Measurements from ENCODE around the gene MRPS21. TPM values are rescaled to one million over a fixed set of nuclear protein-coding genes. Genes with fewer than 3 reads are reported as not detected.

Gene MRPS21
- total RNA-seq, 1 donor from 2014 or later = 45.9 TPM

- no peak for ATAC-seq
- no peak overlapping the region for H3K27ac ChIP-seq
Measured at GRCh38 chr1:150262388-150263320, 31.0 kb upstream of the MRPS21 start.

GRCh38 chr1:150263549-150263948 is 30.1 kb upstream of the MRPS21 start:
- intact Hi-C loops (cut with DNase I) = no loop called here
- ATAC-seq = no peak
- H3K9me3 ChIP-seq = no peaks in the 10 kb centered on the region

More at GRCh38 chr1:150262388-150263320, 31.0 kb upstream of the MRPS21 start:
- Histone ChIP-seq H3K4me1 (peaks cover 9% of the 10 kb centered on the region), H3K27me3 (ENCODE audit: low read depth) (peaks cover 9% of the 10 kb centered on the region), H3K36me3 (peaks cover 34% of the 10 kb centered on the region), H3K4me3 (no peak overlapping the region), H3K9me3 (no peaks in the 10 kb centered on the region)
- TF ChIP-seq CTCF (IDR thresholded peaks at IDR 0.05) = no peak
- intact Hi-C loops (cut with DNase I) = no loop called here
- no peak for DNase-seq

GRCh38 chr1:150267896-150268295 is 25.8 kb upstream of the MRPS21 start:
- Histone ChIP-seq H3K9me3 (no peaks in the 10 kb centered on the region), H3K4me3 (peak overlapping the region; percentile 95), H3K27me3 (ENCODE audit: low read depth) (no peaks in the 10 kb centered on the region), H3K4me1 (peaks cover 29% of the 10 kb centered on the region), H3K27ac (peak overlapping the region; percentile 92), H3K36me3 (peaks cover 34% of the 10 kb centered on the region)
- DNase-seq = no peak
- TF ChIP-seq CTCF (IDR thresholded peaks at IDR 0.05) = no peak
- ATAC-seq = no peak
- intact Hi-C loops (cut with DNase I) = no loop called here

More at GRCh38 chr1:150263549-150263948, 30.1 kb upstream of the MRPS21 start:
- H3K4me3 ChIP-seq = no peak overlapping the region
- no peak overlapping the region for H3K27ac ChIP-seq
- peaks cover 15% of the 10 kb centered on the region for H3K4me1 ChIP-seq
- TF ChIP-seq CTCF (IDR thresholded peaks at IDR 0.05) = no peak
- peaks cover 34% of the 10 kb centered on the region for H3K36me3 ChIP-seq
- DNase-seq = no peak
- peaks cover 7% of the 10 kb centered on the region for H3K27me3 ChIP-seq (ENCODE audit: low read depth)

- TF ChIP-seq CTCF (IDR thresholded peaks at IDR 0.05) = no peak
- Histone ChIP-seq H3K27ac (peak overlapping the region; percentile 92), H3K27me3 (ENCODE audit: low read depth) (no peaks in the 10 kb centered on the region), H3K9me3 (no peaks in the 10 kb centered on the region), H3K36me3 (peaks cover 34% of the 10 kb centered on the region), H3K4me1 (peaks cover 33% of the 10 kb centered on the region), H3K4me3 (peak overlapping the region; percentile 95)
- DNase-seq (peak; percentile 64), ATAC-seq (peak; percentile 72 to 79)
- intact Hi-C loops (cut with DNase I) = no loop called here
Measured at GRCh38 chr1:150268340-150268704, 25.3 kb upstream of the MRPS21 start.

GRCh38 chr1:150268705-150269403 is 24.8 kb upstream of the MRPS21 start, which contains the start of gene APH1A:
Gene APH1A (minus strand): TSS chr1:150269016. CDS start chr1:150268810, 206 bp downstream.
- TF ChIP-seq CTCF (IDR thresholded peaks at IDR 0.05) = no peak
- no peaks in the 10 kb centered on the region for H3K9me3 ChIP-seq
- ATAC-seq = peak; percentile 98 to 99
- peak within 1 kb of the TSS; percentile 95 for H3K4me3 ChIP-seq
- DNase-seq = peak; percentile 98
- H3K4me1 ChIP-seq = peaks cover 33% of the 10 kb centered on the region
- H3K27me3 ChIP-seq (ENCODE audit: low read depth) = no peaks in the 10 kb centered on the region
- peak within 1 kb of the TSS; percentile 92 for H3K27ac ChIP-seq
- peaks cover 34% of the 10 kb centered on the region for H3K36me3 ChIP-seq
- intact Hi-C loops (cut with DNase I) = no loop called here

All from lower lobe of right lung (tissue), 2 donors.